Liver (tissue), 2 donors: ENCODE measurements around the gene PLK1.

Experiments used
- GABPA ChIP-seq, 2 donors: IDR thresholded peaks in 1 of 2; conservative IDR thresholded peaks in 1 of 2; 2 replicates each; pipeline ENCODE4 v1.6.1; 2016; ENCODE audit warnings: antibody characterized with exemption in 2 of 2, mild to moderate bottlenecking in 1 of 2, moderate library complexity in 1 of 2
- NR2F2 ChIP-seq: IDR thresholded peaks from 2 replicates; pipeline ENCODE4 v1.6.1; 2016; ENCODE audit warnings: antibody characterized with exemption
- RAD21 ChIP-seq, 2 donors: IDR thresholded peaks; 2 replicates each; pipeline ENCODE4 v1.6.1; 2016; ENCODE audit warnings: antibody characterized with exemption in 2 of 2, mild to moderate bottlenecking in 2 of 2
- REST ChIP-seq: IDR thresholded peaks from 2 replicates; pipeline ENCODE4 v1.6.1; 2016; ENCODE audit warnings: antibody characterized with exemption, mild to moderate bottlenecking
- TAF1 ChIP-seq: conservative IDR thresholded peaks from 2 replicates; pipeline ENCODE4 v1.6.1; 2016; ENCODE audit warnings: antibody characterized with exemption, mild to moderate bottlenecking
- donor health status: healthy.

DNA sequence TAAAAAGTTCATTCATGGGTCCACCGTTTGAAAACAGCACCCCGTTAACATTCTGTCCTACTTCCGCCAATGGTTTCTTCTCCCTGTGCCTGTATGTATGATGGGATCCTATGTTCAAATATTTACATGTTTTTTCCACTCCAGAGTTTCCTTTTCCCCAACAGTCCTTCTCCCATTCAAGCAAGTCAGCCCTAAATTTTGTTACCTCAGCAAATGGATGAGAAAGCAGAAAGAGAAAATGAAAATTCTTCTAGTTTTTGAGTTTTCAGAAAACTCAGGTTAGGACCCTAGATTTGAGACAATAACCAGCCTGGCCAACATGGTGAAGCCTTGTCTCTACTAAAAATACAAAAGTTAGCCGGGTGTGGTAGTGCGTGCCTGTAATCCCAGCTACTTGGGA lies 37.8 kb downstream of the PLK1 start:
- TF ChIP-seq RAD21 (IDR thresholded peaks at IDR 0.05) (no peak), REST (no peak), GABPA (IDR thresholded peaks at IDR 0.05 in 1 of 2, conservative IDR thresholded peaks at IDR 0.05 in 1 of 2) (no peak), NR2F2 (no peak), TAF1 (no peak)
